ENCODE data around the gene PGLYRP1. TPM values are rescaled to one million over a fixed set of nuclear protein-coding genes. Genes with fewer than 3 reads are reported as not detected.
A peak's percentile ranks its signal among the peaks of the same experiment; 100 is the strongest.

The PGLYRP1 gene
- total and polyA plus RNA-seq, 3 experiments from 2014 or later: not detected

- Histone ChIP-seq H3K4me1 (ENCODE audit: insufficient read depth, low read length) (peaks cover 10% of the 10 kb centered on the region), H3K36me3 (ENCODE audit: insufficient read depth, low read length) (no peaks in the 10 kb centered on the region), H3K27ac (ENCODE audit: low read depth, low read length) (no peak overlapping the region), H3K4me3 (ENCODE audit: low read length) (no peak overlapping the region), H3K27me3 (ENCODE audit: insufficient read depth, low read length, poor library complexity, severe bottlenecking) (peaks cover 8% of the 10 kb centered on the region), H3K9me3 (ENCODE audit: low read length) (no peaks in the 10 kb centered on the region)
- peaks cover 12 to 14% of the 10 kb centered on the region in 2 donors for H3K27me3 Mint-ChIP-seq
- ChIA-PET POLR2A (interaction anchor here (0.6 kb wide), 1 partner anchor 15 kb away, joined by 3 read pairs; no protein-coding TSS in a partner anchor), CTCF (interaction anchor here (1.4 to 5.0 kb wide), 2 partner anchors 9 to 10 kb away, joined by 4 to 23 read pairs; no protein-coding TSS in a partner anchor)
- no peak overlapping the region for H3K27ac Mint-ChIP-seq
- no peak for DNase-seq
- peaks cover 0 to 3% (median 0%) of the 10 kb centered on the region in 3 donors for H3K36me3 Mint-ChIP-seq
- H3K4me3 Mint-ChIP-seq: peak overlapping the region in 2 of 7 donors; percentile 67 to 72
- peaks cover 13 to 22% (median 19%) of the 10 kb centered on the region in 3 donors for H3K4me1 Mint-ChIP-seq
- no peaks in the 10 kb centered on the region for H3K9me3 Mint-ChIP-seq
Observed at GRCh38 chr19:46018729-46019251, 4.1 kb downstream of the PGLYRP1 start.

DNA sequence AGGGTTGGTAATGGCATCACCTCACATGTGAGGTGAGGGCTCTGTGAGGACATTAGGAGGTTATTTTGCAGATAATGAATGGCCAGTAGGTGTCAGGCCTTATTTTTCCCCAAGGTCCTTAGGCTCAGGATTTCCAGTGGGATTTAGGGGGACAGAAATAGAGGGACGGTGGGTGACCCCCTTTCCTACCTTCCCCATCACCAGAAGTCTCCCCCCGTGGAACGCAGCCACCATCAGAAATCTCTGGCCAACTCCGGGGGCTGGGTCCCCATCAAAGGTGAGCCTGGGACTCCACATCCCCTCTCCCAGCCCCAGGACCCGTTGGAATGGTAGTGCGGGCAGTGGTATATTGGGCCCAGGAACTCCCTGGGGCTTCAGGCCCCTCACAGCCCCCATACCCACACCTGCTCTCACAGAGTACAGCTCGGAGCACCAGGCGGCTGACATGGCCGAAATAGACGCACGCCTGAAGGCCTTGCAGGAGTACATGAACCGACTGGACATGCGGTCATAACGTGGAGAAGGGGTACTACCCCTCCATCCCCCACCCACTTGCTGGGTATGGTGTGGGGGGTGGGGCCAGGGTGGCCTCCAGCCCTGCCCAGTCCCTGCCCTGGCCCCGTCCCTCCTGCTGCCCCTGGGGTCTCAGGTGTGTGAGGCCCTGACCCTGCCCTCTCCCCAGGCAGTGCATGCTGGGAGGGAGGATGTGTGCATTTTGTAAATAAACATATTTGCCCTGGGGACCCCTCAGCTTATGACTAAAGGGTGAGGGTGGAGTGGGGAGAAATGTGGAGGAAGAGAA is 4.8 kb downstream of the PGLYRP1 start:
- Mint-ChIP-seq H3K27ac (no peak overlapping the region), H3K36me3 (peaks cover 0 to 1% (median 0%) of the 10 kb centered on the region in 3 donors), H3K4me3 (peak overlapping the region in 3 of 7 donors; percentile 23 to 72 (median 67)), H3K27me3 (peaks cover 7 to 11% of the 10 kb centered on the region in 2 donors), H3K4me1 (peaks cover 13 to 22% (median 19%) of the 10 kb centered on the region in 3 donors), H3K9me3 (no peaks in the 10 kb centered on the region)
- CTCF ChIA-PET: interaction anchor here (1.0 to 5.0 kb wide), 6 partner anchors 10 to 247 kb away, joined by 3 to 23 read pairs (median 5); partner anchors contain the start of genes CCDC61 and IRF2BP1
- H3K4me1 ChIP-seq (ENCODE audit: insufficient read depth, low read length): peaks cover 10% of the 10 kb centered on the region
- POLR2A ChIA-PET: no interaction called here
- H3K36me3 ChIP-seq (ENCODE audit: insufficient read depth, low read length): no peaks in the 10 kb centered on the region
- peaks cover 6% of the 10 kb centered on the region for H3K27me3 ChIP-seq (ENCODE audit: insufficient read depth, low read length, poor library complexity, severe bottlenecking)
- H3K27ac ChIP-seq (ENCODE audit: low read depth, low read length): no peak overlapping the region
- no peaks in the 10 kb centered on the region for H3K9me3 ChIP-seq (ENCODE audit: low read length)
- H3K4me3 ChIP-seq (ENCODE audit: low read length): no peak overlapping the region
- DNase-seq: no peak

DNA sequence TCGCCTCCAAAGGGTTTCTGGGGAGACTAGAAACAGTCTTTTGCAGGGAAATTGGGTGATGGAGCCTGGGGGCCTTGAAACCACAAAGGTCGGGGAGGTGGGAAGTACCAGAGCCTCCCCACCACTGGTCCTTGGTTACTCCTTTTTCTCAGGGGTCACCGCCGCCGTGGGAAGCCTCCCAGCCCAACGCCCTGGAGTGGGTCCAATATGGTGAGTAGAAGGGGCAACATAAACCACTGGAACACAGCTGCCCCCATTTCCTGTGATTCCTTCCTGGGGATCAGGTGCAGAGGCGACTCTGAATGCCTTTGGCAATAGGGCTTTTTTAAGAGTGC is 5.8 kb downstream of the PGLYRP1 start:
- Histone ChIP-seq H3K27me3 (ENCODE audit: insufficient read depth, low read length, poor library complexity, severe bottlenecking) (peaks cover 5% of the 10 kb centered on the region), H3K4me3 (ENCODE audit: low read length) (no peak overlapping the region), H3K36me3 (ENCODE audit: insufficient read depth, low read length) (no peaks in the 10 kb centered on the region), H3K9me3 (ENCODE audit: low read length) (no peaks in the 10 kb centered on the region), H3K27ac (ENCODE audit: low read depth, low read length) (no peak overlapping the region), H3K4me1 (ENCODE audit: insufficient read depth, low read length) (peaks cover 10% of the 10 kb centered on the region)
- H3K36me3 Mint-ChIP-seq: peaks cover 0 to 1% (median 0%) of the 10 kb centered on the region in 3 donors
- DNase-seq: no peak
- peak overlapping the region in 1 of 8 donors; percentile 55 for H3K27ac Mint-ChIP-seq
- peaks cover 7 to 11% of the 10 kb centered on the region in 2 donors for H3K27me3 Mint-ChIP-seq
- no peaks in the 10 kb centered on the region for H3K9me3 Mint-ChIP-seq
- H3K4me1 Mint-ChIP-seq: peaks cover 13 to 22% (median 19%) of the 10 kb centered on the region in 3 donors
- CTCF ChIA-PET: interaction anchor here (1.0 to 5.0 kb wide), 10 partner anchors 9 to 248 kb away, joined by 3 to 23 read pairs (median 5); partner anchors contain the start of genes CCDC61 and IRF2BP1
- H3K4me3 Mint-ChIP-seq: peak overlapping the region; percentile 68 to 96 (median 91)
- POLR2A ChIA-PET: interaction anchor here (1.6 kb wide), 1 partner anchor 131 kb away, joined by 5 read pairs; the partner anchor contains the start of gene IRF2BP1

DNA sequence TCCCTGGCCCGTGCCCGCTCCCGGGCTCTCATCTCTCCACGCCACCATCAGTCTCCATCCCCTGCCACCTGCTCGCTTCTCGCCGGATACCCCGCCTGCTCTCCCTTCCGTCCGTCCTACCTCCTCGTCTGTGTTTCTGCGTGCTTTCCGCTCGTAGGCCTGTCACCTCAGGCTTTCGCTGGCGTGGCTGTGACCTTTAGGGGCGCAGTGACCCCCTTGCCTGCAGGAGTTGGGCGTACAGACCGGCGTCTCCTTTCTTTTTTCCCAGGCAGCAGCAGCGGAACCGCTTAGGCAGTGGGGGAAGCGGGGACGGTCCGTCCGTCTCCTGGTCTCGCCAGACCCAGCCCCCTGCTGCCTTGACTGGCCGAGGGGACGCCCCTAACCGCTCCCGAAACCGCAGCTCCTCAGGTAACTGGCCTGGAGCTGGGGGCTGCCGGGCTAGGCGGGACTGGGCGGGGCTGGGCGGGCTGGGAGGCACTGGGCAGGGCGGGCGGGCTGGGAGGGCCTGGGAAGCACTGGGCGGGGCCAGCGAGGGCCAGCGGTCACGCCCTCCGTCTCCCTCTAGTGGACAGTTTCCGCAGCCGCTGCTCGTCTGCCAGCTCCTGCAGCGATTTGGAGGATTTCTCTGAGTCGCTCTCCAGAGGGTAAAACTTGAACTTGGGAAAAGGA is 6.3 kb downstream of the PGLYRP1 start:
- Mint-ChIP-seq H3K9me3 (no peaks in the 10 kb centered on the region), H3K4me1 (peaks cover 13 to 22% (median 19%) of the 10 kb centered on the region in 3 donors), H3K4me3 (peak overlapping the region; percentile 88 to 96 (median 91)), H3K27ac (peak overlapping the region in 7 of 8 donors; percentile 70 to 93 (median 82)), H3K27me3 (peaks cover 7 to 11% of the 10 kb centered on the region in 2 donors), H3K36me3 (peaks cover 0 to 1% (median under 1%) of the 10 kb centered on the region in 3 donors)
- CTCF ChIA-PET: interaction anchor here (1.0 to 5.0 kb wide), 10 partner anchors 9 to 249 kb away, joined by 3 to 23 read pairs (median 5); partner anchors contain the start of genes CCDC61 and IRF2BP1
- POLR2A ChIA-PET: interaction anchor here (0.5 to 1.6 kb wide), 2 partner anchors 130 to 307 kb away, joined by 3 to 5 read pairs; partner anchors contain the start of gene IRF2BP1
- H3K9me3 ChIP-seq (ENCODE audit: low read length): no peaks in the 10 kb centered on the region
- H3K4me1 ChIP-seq (ENCODE audit: insufficient read depth, low read length): peaks cover 10% of the 10 kb centered on the region
- peak; percentile 74 to 85 (median 76) for DNase-seq
- peaks cover 5% of the 10 kb centered on the region for H3K27me3 ChIP-seq (ENCODE audit: insufficient read depth, low read length, poor library complexity, severe bottlenecking)
- H3K36me3 ChIP-seq (ENCODE audit: insufficient read depth, low read length): no peaks in the 10 kb centered on the region
- H3K27ac ChIP-seq (ENCODE audit: low read depth, low read length): no peak overlapping the region
- peak overlapping the region; percentile 83 for H3K4me3 ChIP-seq (ENCODE audit: low read length)

DNA sequence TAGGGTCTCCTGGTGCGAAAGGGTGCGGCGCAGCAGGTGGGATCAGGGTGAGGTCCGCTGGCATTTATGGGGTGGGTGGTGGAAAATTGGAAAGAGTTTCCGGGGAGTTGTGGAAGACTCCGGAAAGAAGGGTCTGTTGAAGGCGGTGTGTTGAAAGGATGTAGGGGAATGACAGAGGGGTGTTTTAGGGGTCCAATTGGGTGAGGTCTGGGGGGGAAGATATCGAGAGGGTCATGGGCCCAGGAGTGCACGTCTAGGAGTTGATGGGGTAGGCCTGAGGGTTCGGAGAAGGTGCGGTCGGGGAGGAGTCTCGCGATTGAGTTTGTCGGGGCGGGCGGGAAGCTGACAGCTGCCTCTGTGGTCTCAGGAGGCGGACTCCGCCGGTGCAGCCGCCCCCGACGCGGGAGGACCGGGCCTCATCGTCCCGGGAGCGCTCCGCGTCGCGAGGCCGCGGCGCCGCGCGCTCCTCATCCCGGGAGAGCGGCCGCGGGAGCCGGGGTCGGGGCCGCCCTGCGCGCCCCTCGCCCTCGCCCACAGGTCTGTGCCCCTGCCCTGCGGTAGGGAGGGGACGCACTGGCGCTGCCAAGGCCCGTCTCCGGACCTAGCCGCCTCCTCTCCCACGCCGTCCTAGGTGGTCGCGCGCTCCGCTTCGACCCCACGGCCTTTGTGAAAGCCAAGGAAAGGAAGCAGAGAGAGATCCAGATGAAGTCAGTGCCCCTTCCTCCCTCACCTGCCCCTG is 7.0 kb downstream of the PGLYRP1 start:
- POLR2A ChIA-PET: interaction anchor here (1.6 kb wide), 1 partner anchor 130 kb away, joined by 5 read pairs; the partner anchor contains the start of gene IRF2BP1
- Mint-ChIP-seq H3K4me1 (peaks cover 13 to 22% (median 19%) of the 10 kb centered on the region in 3 donors), H3K36me3 (peaks cover 0 to 5% (median 1%) of the 10 kb centered on the region in 3 donors), H3K27me3 (peaks cover 7 to 11% of the 10 kb centered on the region in 2 donors), H3K27ac (peak overlapping the region in 6 of 8 donors; percentile 70 to 89 (median 79)), H3K9me3 (no peaks in the 10 kb centered on the region), H3K4me3 (peak overlapping the region; percentile 88 to 96 (median 91))
- no peak overlapping the region for H3K27ac ChIP-seq (ENCODE audit: low read depth, low read length)
- DNase-seq: peak; percentile 33 to 65 (median 41)
- no peaks in the 10 kb centered on the region for H3K9me3 ChIP-seq (ENCODE audit: low read length)
- peaks cover 5% of the 10 kb centered on the region for H3K27me3 ChIP-seq (ENCODE audit: insufficient read depth, low read length, poor library complexity, severe bottlenecking)
- peaks cover 10% of the 10 kb centered on the region for H3K4me1 ChIP-seq (ENCODE audit: insufficient read depth, low read length)
- H3K4me3 ChIP-seq (ENCODE audit: low read length): peak overlapping the region; percentile 83
- H3K36me3 ChIP-seq (ENCODE audit: insufficient read depth, low read length): no peaks in the 10 kb centered on the region
- CTCF ChIA-PET: interaction anchor here (1.2 to 5.0 kb wide), 3 partner anchors 10 to 88 kb away, joined by 3 to 23 read pairs (median 7); no protein-coding TSS in a partner anchor

DNA sequence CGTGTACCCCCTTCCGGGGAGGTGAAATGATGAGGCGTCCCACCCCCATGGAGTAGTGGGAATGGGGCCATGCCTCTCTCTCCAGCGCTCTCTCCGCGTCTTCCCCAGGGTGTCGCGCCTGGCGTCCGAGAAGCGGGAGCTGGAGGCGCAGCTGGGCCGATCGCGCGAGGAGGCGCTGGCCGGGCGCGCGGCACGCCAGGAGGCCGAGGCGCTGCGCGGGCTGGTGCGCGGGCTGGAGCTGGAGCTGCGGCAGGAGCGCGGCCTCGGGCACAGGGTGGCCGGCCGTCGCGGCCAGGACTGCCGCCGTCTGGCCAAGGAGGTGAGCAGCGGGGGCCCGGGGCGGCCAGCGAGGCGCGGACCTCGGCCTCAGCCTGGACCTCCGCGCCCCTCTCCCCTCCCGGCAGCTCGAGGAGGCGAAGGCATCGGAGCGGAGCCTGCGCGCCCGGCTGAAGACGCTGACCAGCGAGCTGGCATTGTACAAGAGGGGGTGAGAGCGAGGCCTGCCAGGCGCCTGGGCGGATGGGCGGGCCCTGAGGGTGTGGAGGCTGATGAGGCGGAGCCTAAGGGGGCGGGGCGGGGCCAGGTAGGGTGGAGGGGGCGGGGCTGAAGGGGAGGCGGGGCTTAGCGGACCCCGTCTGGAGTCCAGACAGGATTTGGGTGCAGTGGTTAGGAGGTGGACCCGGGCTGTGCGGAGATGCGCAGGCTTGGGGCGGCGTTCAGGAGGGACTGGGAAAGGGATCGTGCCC is 7.7 kb downstream of the PGLYRP1 start:
- H3K36me3 Mint-ChIP-seq: peaks cover 0 to 10% (median 1%) of the 10 kb centered on the region in 3 donors
- H3K4me3 Mint-ChIP-seq: peak overlapping the region; percentile 70 to 84 (median 80)
- no peaks in the 10 kb centered on the region for H3K9me3 ChIP-seq (ENCODE audit: low read length)
- peak overlapping the region in 1 of 8 donors; percentile 70 for H3K27ac Mint-ChIP-seq
- no peak overlapping the region for H3K27ac ChIP-seq (ENCODE audit: low read depth, low read length)
- POLR2A ChIA-PET: interaction anchor here (1.6 kb wide), 1 partner anchor 129 kb away, joined by 5 read pairs; the partner anchor contains the start of gene IRF2BP1
- H3K27me3 ChIP-seq (ENCODE audit: insufficient read depth, low read length, poor library complexity, severe bottlenecking): peaks cover 5% of the 10 kb centered on the region
- no peaks in the 10 kb centered on the region for H3K9me3 Mint-ChIP-seq
- CTCF ChIA-PET: no interaction called here
- peaks cover 10% of the 10 kb centered on the region for H3K4me1 ChIP-seq (ENCODE audit: insufficient read depth, low read length)
- peaks cover 13 to 22% (median 19%) of the 10 kb centered on the region in 3 donors for H3K4me1 Mint-ChIP-seq
- H3K36me3 ChIP-seq (ENCODE audit: insufficient read depth, low read length): no peaks in the 10 kb centered on the region
- H3K27me3 Mint-ChIP-seq: peaks cover 7 to 11% of the 10 kb centered on the region in 2 donors
- H3K4me3 ChIP-seq (ENCODE audit: low read length): peak overlapping the region; percentile 83
- DNase-seq: peak; percentile 35 to 71 (median 56)
